PC-9 (cell line): ENCODE data around the gene GNG7.

Experiments
- CTCF ChIP-seq: fragments of 200-600 bp; sonication (generic); conservative IDR thresholded peaks from 2 replicates; pipeline ENCODE4 v1.6.1; 2017; ENCODE audit warnings: mixed run types, antibody characterized with exemption, mild to moderate bottlenecking, moderate library complexity
- EZH2 ChIP-seq: fragments of 200-600 bp; sonication (generic); IDR thresholded peaks from 2 replicates; pipeline ENCODE4 v1.8.0; 2017; ENCODE audit warnings: antibody characterized with exemption, low read depth

GRCh38 chr19:2656533-2656932 is 46.0 kb downstream of the GNG7 start:
- TF ChIP-seq CTCF, result no peak
- TF ChIP-seq EZH2, result no peak
